ENCODE measurements around the gene RBMY1B. TPM values are rescaled to one million over a fixed set of nuclear protein-coding genes. Genes with fewer than 3 reads are reported as not detected.
"Not testable (repeated sequence)": the region's sequence is repeated elsewhere in the genome, so short reads cannot be mapped to it uniquely, and the experiment has no call there.

The RBMY1B gene
- total RNA-seq (not detected in 2 replicates), polyA plus RNA-seq (not detected in 2 replicates), polyA minus RNA-seq (not detected in 2 replicates), Bru-seq, nascent RNA (not detected), BruChase-seq, experiment 1, labeled RNA remaining after a 6-hour chase (not detected), BruChase-seq, experiment 2, labeled RNA remaining after a 2-hour chase (not detected)
- not detected in 2 replicates for polyA plus RNA-seq (2011; cell fraction: cytosol; rRNA removed)
- polyA plus RNA-seq (2011; cell fraction: nucleus; rRNA removed), result not detected in 2 replicates
- polyA plus RNA-seq (2012), result not detected in 2 replicates
- polyA minus RNA-seq (2011; cell fraction: cytosol; rRNA and poly(A)+ RNA removed), result not detected
- not detected in 2 replicates for polyA minus RNA-seq (2011; cell fraction: nucleus; rRNA and poly(A)+ RNA removed)
- long read RNA-seq, result 0 reads

DNA sequence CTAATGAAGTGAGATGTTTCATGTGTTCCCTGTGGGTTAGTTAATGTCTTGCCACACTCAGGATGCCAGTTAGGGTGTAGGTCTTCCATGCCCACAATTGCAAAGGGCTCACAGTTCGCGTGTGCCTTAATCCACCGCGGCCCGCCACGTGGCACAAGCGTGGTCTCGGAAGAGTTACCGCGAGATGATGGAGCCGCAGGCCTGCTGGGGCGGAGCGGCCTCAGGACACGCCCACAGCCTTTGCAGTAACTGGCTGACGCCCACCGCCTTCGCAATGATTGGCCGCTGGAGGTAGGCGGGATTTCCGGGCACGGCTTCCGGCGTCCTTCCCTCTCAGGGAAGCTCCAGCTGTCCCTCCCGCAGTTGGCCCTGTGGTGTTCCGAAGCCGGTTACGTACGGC lies at the start of gene RBMY1B:
RBMY1B (plus strand) TSS at position 301 of the 400 bp plus-strand sequence. CDS start 2,013 bp downstream, outside the sequence.
- CTCF ChIA-PET; BruUV-seq (replicated peaks); H3K36me3 ChIP-seq (ENCODE audit: control insufficient read depth in 2 of 2, extremely low read depth in 1 of 2, insufficient read depth in 2 of 2, low read length in 2 of 2); H3K79me2 ChIP-seq (ENCODE audit: control insufficient read depth, insufficient read depth, low read length); FAIRE-seq; H3K4me1 ChIP-seq (ENCODE audit: control insufficient read depth, extremely low read depth, insufficient read depth, low read length); H3K9ac ChIP-seq (replicated peaks; ENCODE audit: extremely low read depth, insufficient read depth, low read length); H3K4me2 ChIP-seq (ENCODE audit: insufficient read depth, low read length); H4K20me1 ChIP-seq (replicated peaks; ENCODE audit: control insufficient read depth, extremely low read depth, insufficient read depth, low read length); H3K27me3 ChIP-seq (ENCODE audit: control insufficient read depth in 2 of 2, insufficient read depth in 2 of 2, low read length in 2 of 2); DNase-seq (ENCODE audit: low read depth, low spot score); POLR2A ChIA-PET; intact Hi-C loops (cut with micrococcal nuclease); dilution Hi-C loops (cut with MboI; ENCODE audit: extremely low pct_ligation_motif_present, low sequenced_read_pairs); H3K9me1 ChIP-seq (replicated peaks; ENCODE audit: control insufficient read depth, extremely low read depth, insufficient read depth, low read length); H3K4me3 ChIP-seq (replicated peaks in 1 of 3; ENCODE audit: insufficient read depth in 1 of 3, low read depth in 1 of 3, low read length in 3 of 3); H3K27ac ChIP-seq (ENCODE audit: insufficient read depth, low read depth, low read length); H2AFZ ChIP-seq (ENCODE audit: low read depth, low read length); H3K9me3 ChIP-seq (replicated peaks; ENCODE audit: control insufficient read depth, insufficient read depth, low read length): not testable (repeated sequence)

DNA sequence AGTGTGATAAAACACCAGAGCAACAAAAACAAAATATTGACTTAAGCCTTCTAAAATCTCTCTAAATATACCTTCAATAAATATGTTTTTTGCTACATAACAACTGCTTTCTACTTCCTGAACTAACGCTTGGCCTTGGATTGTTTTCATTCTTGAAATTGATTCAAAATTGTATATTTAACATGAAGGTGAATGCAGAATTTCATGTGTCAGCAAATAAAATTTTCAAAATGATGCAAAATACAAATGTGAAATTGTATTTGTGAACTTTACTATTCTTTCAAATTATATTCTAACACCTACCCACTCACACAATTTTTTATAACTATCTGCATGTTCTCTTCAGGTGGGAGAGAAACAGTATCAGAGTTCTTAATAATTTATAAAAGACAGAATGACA lies 48.2 kb upstream of the RBMY1B start:
- DNase-seq (ENCODE audit: low read depth, low spot score); intact Hi-C loops (cut with micrococcal nuclease); dilution Hi-C loops (cut with MboI; ENCODE audit: extremely low pct_ligation_motif_present, low sequenced_read_pairs); POLR2A ChIA-PET; H3K79me2 ChIP-seq (ENCODE audit: control insufficient read depth, insufficient read depth, low read length); H2AFZ ChIP-seq (ENCODE audit: low read depth, low read length); FAIRE-seq; BruUV-seq (replicated peaks); H3K4me2 ChIP-seq (ENCODE audit: insufficient read depth, low read length); CTCF ChIA-PET; H3K9me1 ChIP-seq (replicated peaks; ENCODE audit: control insufficient read depth, extremely low read depth, insufficient read depth, low read length); H3K4me1 ChIP-seq (ENCODE audit: control insufficient read depth, extremely low read depth, insufficient read depth, low read length); H3K27ac ChIP-seq (ENCODE audit: insufficient read depth, low read depth, low read length); H3K9ac ChIP-seq (replicated peaks; ENCODE audit: extremely low read depth, insufficient read depth, low read length); H3K36me3 ChIP-seq (ENCODE audit: control insufficient read depth in 2 of 2, extremely low read depth in 1 of 2, insufficient read depth in 2 of 2, low read length in 2 of 2); H3K9me3 ChIP-seq (replicated peaks; ENCODE audit: control insufficient read depth, insufficient read depth, low read length); H4K20me1 ChIP-seq (replicated peaks; ENCODE audit: control insufficient read depth, extremely low read depth, insufficient read depth, low read length); H3K27me3 ChIP-seq (ENCODE audit: control insufficient read depth in 2 of 2, insufficient read depth in 2 of 2, low read length in 2 of 2); H3K4me3 ChIP-seq (replicated peaks in 1 of 3; ENCODE audit: insufficient read depth in 1 of 3, low read depth in 1 of 3, low read length in 3 of 3): not testable (repeated sequence)

Data from endothelial cell of umbilical vein (primary cell).